Measurements from ENCODE around the gene FILIP1.
A peak's percentile ranks its signal among the peaks of the same experiment; 100 is the strongest.

FILIP1 gene

GRCh38 chr6:75421316-75422023, 72.1 kb downstream of the FILIP1 start:
- TF ChIP-seq REST (IDR thresholded peaks at IDR 0.05; ENCODE audit: insufficient read depth in 1 of 2, low read depth in 2 of 2, low read length in 2 of 2) (no peak), SIN3A (IDR thresholded peaks at IDR 0.05; ENCODE audit: borderline replicate concordance, insufficient read depth, low read length) (no peak), TAF1 (IDR thresholded peaks at IDR 0.05; ENCODE audit: borderline replicate concordance, insufficient read depth, low read length) (no peak), POLR2AphosphoS5 (IDR thresholded peaks at IDR 0.05; ENCODE audit: low read depth, low read length) (no peak), FOXP2 (optimal IDR thresholded peaks at IDR 0.05; ENCODE audit: borderline replicate concordance, extremely low read depth, extremely low read length, insufficient read depth) (no peak)

- TF ChIP-seq REST (IDR thresholded peaks at IDR 0.05; ENCODE audit: insufficient read depth in 1 of 2, low read depth in 2 of 2, low read length in 2 of 2) (no peak), SIN3A (IDR thresholded peaks at IDR 0.05; ENCODE audit: borderline replicate concordance, insufficient read depth, low read length) (no peak), TAF1 (IDR thresholded peaks at IDR 0.05; ENCODE audit: borderline replicate concordance, insufficient read depth, low read length) (no peak), FOXP2 (optimal IDR thresholded peaks at IDR 0.05; ENCODE audit: borderline replicate concordance, extremely low read depth, extremely low read length, insufficient read depth) (no peak)
These were observed 73.6 kb downstream of the FILIP1 start for GRCh38 chr6:75419980-75420379.

- TF ChIP-seq POLR2AphosphoS5 (IDR thresholded peaks at IDR 0.05; ENCODE audit: low read depth, low read length) = no peak
- TF ChIP-seq SIN3A (IDR thresholded peaks at IDR 0.05; ENCODE audit: borderline replicate concordance, insufficient read depth, low read length) = no peak
- no peak for TF ChIP-seq FOXP2 (optimal IDR thresholded peaks at IDR 0.05; ENCODE audit: borderline replicate concordance, extremely low read depth, extremely low read length, insufficient read depth)
- TF ChIP-seq REST (IDR thresholded peaks at IDR 0.05; ENCODE audit: insufficient read depth in 1 of 2, low read depth in 2 of 2, low read length in 2 of 2) = no peak
- TF ChIP-seq TAF1 (IDR thresholded peaks at IDR 0.05; ENCODE audit: borderline replicate concordance, insufficient read depth, low read length) = no peak
These were observed 74.2 kb downstream of the FILIP1 start for GRCh38 chr6:75419416-75419815.

GRCh38 chr6:75418233-75418632, 75.4 kb downstream of the FILIP1 start:
- TF ChIP-seq REST (IDR thresholded peaks at IDR 0.05; ENCODE audit: insufficient read depth in 1 of 2, low read depth in 2 of 2, low read length in 2 of 2) (0 out of 4 replicates have a peak, but pooled peaks of 1 of the 2 experiments have one; percentile 35), TAF1 (IDR thresholded peaks at IDR 0.05; ENCODE audit: borderline replicate concordance, insufficient read depth, low read length) (peak; percentile 59; the same call in 1 of the 2 replicates), SIN3A (IDR thresholded peaks at IDR 0.05; ENCODE audit: borderline replicate concordance, insufficient read depth, low read length) (0 out of 2 replicates have a peak, but pooled peaks have one; percentile 62), POLR2AphosphoS5 (IDR thresholded peaks at IDR 0.05; ENCODE audit: low read depth, low read length) (no peak), FOXP2 (optimal IDR thresholded peaks at IDR 0.05; ENCODE audit: borderline replicate concordance, extremely low read depth, extremely low read length, insufficient read depth) (no peak)

All from PFSK-1 (cell line).